ENCODE data around the gene CD99L2.
"Not testable (repeated sequence)": the region's sequence is repeated elsewhere in the genome, so short reads cannot be mapped to it uniquely, and the experiment has no call there.

The CD99L2 gene

GRCh38 chrX:150849996-150850720, 48.3 kb downstream of the CD99L2 start:
- no peak for DNase-seq

GRCh38 chrX:150849486-150849885, 49.0 kb downstream of the CD99L2 start:
- no peak for DNase-seq

DNA sequence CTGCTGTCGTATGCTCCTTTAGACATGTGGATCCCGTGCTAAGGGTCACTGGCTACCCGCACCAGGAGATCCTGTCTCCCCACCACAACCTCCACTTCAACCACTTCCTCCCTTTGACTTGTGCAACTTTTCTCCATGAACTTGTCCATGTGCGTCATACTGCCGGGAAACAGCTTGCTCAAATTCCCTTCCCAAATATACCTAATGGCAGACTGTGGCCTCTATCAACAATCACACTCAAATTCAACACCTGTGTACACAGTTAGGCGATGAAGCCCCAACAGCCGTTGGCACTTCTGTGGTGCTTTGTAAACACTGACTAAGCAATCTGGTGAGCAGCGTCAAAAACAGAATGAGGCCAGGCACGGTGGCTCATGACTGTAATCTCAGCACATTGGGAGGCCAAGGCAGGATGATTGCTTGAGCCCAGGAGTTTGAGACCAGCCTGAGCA, 49.5 kb downstream of the CD99L2 start:
- no peak for DNase-seq

- no peak for DNase-seq
Measured at GRCh38 chrX:150847088-150847487, 51.4 kb downstream of the CD99L2 start.

DNA sequence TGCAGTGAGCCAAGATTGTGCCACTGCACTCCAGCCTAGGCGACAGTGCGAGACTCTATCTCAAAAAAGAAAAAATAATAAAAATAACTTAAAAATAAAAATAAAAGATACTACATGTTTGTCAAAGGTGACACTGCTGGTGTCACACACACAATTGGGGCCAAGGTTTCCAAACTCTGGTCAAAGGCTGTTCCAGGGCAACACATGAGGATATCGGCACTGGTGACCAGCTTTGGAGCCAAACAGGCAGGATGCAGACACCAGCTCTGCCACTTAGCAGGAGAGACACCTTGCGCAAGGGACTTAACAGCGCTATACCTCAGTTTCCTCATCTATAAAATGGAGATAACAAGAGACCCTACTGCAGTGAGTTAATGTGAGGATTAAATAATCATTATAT, 52.3 kb downstream of the CD99L2 start:
- DNase-seq, result no peak

DNA sequence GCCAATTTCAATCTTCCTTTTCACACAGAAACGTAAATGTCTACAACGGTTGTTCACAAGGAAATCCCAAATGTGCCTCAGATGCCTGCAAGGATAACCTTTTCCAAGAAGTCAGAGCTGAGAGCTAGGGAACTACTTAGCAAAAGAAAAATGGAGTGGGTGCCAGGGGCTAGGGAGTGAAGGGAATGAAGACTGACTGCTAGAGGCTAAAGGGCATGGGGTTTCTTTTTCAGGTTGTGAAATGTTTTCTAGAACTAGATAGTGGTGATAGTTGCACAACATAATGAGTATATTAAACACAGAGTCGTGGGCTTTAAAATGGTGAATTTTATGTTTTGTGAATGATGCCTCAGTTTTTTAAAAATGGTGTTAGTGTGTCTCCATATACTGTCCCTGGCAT, 53.4 kb downstream of the CD99L2 start:
- DNase-seq, result no peak

- DNase-seq, result no peak
Measured at GRCh38 chrX:150844016-150844415, 54.5 kb downstream of the CD99L2 start.

DNA sequence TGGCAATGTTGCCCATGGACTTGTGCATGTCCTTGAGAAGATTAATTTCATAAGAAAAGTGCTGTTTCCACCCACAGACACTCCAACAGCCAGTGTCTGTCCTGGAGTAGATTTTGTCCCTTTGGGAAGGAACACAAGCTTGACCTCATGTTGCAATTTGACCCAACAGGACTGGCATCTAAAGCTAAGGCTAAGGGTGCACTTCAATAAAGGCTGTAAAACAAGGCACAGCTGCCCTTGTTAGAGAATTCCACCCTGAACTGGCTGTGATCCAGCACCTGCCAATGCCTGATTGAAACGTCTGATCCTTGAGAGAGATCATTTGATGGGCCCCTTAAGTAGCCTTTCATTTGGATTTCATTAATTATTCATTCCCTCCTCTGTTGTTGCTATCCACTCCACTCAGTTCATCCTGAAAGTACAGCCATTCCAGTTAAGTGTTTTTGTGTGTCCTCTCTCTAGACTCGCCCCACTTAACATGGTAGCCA, 56.2 kb downstream of the CD99L2 start:
- no peak for DNase-seq

DNA sequence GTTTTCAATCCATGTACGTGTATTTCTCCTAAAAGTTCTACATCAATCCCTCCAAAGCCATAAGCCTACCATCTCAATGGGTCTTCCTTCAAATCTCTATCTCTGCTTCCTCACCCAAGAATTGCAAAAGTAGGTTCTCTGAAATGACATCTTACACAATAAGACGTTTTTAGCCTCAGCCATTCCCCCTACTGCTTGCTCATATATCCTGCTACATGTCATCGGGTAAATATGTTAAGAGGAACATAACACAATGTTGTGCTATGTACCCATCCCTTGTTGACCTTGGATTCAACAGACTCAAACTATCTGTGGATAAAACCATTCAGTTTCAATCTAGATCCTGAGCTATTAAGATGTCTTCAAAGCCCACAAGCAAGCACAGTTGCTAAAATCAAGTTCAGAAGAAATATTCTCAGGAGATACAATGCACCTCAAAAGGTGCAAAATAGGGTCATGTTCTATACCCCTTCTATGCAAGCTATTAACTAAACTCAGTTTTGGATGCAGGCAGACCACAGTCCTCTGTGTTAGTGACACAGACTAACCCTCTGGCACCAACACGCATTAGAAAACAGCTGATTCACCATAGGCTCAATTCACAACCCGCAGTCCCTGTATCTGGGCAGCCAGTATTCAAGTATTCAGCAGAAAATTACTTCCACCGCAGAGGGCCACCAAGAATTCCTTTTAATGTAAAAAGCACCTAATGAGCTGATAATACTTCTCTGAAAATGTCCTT, 56.8 kb downstream of the CD99L2 start:
- DNase-seq, result no peak

GRCh38 chrX:150837845-150838244, 60.6 kb downstream of the CD99L2 start:
- DNase-seq, result no peak

DNA sequence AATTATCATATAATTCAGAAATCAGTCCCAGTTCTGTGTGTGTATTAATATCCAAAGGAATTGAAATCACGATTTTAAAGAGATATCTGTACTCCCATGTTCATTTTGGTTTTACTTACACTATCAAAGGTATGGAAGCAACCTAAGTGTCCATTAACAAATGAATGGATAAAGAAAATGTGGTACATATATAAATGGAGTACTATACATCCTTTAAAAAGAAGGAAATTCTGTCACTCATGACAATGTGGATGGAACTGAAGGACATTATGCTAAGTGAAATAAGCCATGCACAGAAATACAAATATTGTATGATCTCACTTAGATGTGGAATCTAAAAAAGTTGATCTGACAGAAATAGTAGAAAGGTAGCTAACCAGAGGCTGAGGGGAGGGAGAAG, 63.8 kb downstream of the CD99L2 start:
- no peak for DNase-seq

- no peak for DNase-seq
Measured at GRCh38 chrX:150833454-150834056, 64.9 kb downstream of the CD99L2 start.

GRCh38 chrX:150831863-150832262, 66.6 kb downstream of the CD99L2 start:
- DNase-seq, result no peak

DNA sequence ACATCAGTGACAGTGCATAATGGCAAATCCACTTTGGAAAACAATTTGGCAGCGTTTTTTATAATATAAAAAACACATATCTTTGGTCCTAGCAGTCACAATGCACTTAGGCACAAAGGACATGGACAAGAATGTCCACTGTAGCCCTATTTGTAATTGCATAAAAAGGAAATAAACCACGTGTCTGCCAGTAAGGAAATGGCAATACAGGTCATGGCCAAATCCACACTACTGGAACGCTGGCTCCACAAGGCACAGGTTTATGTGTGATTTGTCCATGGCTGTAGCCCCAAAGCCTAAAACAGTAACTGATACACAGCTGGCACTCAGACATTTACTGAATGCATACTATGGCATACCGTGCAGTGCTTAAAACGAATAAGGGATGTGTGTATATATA, 69.7 kb downstream of the CD99L2 start:
- no peak for DNase-seq

- DNase-seq, result not testable (repeated sequence)
Measured at GRCh38 chrX:150824352-150824751, 74.1 kb downstream of the CD99L2 start.

DNA sequence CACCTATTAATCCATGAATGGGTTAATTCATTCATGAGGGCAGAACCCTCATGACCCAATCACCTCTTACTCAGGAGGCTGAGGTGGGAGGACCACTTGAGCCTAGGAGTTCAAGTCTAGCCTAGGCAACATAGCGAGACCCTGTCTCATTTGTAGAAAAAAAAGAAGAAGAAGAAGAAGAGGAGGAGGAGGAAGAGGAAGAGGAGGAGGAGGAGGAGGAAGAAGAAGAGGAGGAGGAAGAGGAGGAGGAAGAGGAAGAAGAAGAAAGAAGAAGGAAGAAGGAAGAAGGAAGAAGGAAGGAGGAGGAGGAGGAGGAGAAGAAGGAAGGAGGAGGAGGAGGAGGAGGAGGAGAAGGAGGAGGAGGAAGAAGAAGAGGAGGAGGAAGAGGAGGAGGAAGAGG, 74.6 kb downstream of the CD99L2 start:
- DNase-seq, result not testable (repeated sequence)

DNA sequence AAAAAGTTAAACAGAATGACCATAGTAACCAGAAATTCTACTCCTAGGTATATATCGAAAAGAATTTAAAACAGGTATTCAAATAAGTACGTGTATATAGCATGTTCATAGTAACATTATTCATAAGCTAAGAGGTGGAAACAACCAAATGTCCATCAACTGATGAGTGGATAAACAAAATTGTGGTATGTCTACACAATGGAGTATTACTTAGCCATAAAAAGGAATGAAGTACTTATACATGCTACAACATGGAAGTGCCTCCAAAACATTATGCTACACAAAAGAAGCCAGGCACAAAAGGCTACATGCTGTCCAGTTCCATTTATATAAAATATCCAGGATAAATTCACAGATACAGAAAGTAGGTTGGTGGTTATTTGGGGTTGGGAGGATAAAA, 76.5 kb downstream of the CD99L2 start:
- DNase-seq, result no peak

DNA sequence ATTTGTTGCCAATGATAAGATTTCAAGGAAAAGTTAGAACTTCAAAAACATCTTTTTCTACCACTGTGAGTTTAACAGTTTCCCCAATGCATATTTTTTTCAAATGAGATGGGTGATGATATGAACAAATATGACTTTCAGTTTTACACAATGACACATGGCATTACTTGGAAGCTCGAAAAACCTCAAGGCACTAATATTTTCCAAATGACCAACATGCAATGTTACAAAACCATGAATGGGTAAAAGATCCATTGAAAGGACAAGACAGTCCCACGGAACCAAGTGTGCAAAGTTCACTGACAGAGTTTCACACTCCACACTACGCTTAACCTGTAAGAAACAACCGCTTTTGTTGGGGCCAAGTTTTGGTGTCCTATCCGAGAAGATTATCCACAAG, 84.5 kb downstream of the CD99L2 start:
- no peak for DNase-seq

GRCh38 chrX:150806827-150807226, 91.6 kb downstream of the CD99L2 start:
- no peak for DNase-seq

DNA sequence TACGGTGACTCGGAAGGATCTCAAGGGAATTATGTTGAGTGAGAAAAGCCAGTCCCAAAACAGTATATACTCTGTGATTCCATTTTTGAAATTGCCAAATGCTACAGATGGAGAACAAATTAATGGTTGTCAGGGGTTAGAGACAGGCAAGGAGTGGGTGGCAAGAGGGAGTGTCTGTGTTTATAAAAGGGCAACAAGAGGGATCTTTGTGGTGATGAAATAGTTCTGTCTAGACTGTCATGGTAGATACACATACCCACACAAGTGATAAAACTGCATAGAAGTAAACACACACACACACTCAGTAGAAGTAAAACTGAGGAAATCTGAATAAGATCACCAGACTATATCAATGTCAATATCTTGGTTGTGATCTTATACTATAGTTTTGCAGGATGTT, 92.7 kb downstream of the CD99L2 start:
- no peak for DNase-seq

- no peak for DNase-seq
Measured at GRCh38 chrX:150792949-150793527, 105.4 kb downstream of the CD99L2 start.

DNA sequence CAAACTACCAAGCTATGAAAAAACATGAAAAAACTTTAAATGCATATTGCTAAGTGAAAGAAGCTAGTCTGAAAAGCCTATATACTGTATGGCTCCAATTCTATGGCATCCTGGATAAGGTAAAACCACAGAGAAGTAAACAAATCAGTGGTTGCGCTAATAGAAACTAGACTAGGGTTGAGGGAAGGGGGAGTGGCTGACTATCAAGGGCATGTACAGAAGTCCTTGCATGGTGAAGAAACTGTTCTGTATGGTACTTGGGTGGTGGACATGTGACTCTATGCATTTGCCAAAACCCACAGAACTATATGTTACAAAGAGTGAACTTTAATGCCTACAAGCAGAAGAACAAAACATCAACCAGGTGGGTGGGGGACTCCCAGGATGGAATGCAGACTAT, 108.4 kb downstream of the CD99L2 start:
- DNase-seq, result no peak

- DNase-seq, result no peak
Measured at GRCh38 chrX:150781677-150782076, 116.8 kb downstream of the CD99L2 start.

- no peak for DNase-seq
Measured at GRCh38 chrX:150779385-150779784, 119.1 kb downstream of the CD99L2 start.
